Esophagus (tissue), 2 donors: Measurements from ENCODE around the gene MRC2. TPM values are rescaled to one million over a fixed set of nuclear protein-coding genes. Genes with fewer than 3 reads are reported as not detected.

Experiments
- H3K27ac ChIP-seq, 2 donors: one replicate each; pipeline ENCODE4 v1.5.1; 2013; ENCODE audit warnings: low read depth in 2 of 2, mild to moderate bottlenecking in 2 of 2, inconsistent platforms in 1 of 2, low read length in 1 of 2, moderate library complexity in 1 of 2
- H3K27me3 ChIP-seq, 2 donors: one replicate each; pipeline ENCODE4 v1.6.1; 2013; ENCODE audit warnings: low read length in 2 of 2, control low read depth in 1 of 2, mild to moderate bottlenecking in 1 of 2; ENCODE audit not compliant: insufficient read depth in 2 of 2, control insufficient read depth in 1 of 2
- H3K36me3 ChIP-seq, 2 donors: one replicate each; pipeline ENCODE4 v1.6.1; 2013; ENCODE audit warnings: low read length in 1 of 2; ENCODE audit not compliant: control insufficient read depth in 2 of 2, insufficient read depth in 2 of 2
- H3K4me1 ChIP-seq, 2 donors: one replicate each; pipeline ENCODE4 v1.6.1; 2013; ENCODE audit warnings: low read length in 1 of 2; ENCODE audit not compliant: control insufficient read depth in 2 of 2, insufficient read depth in 2 of 2
- H3K4me3 ChIP-seq, 2 donors: one replicate each; pipeline ENCODE4 v1.5.1; 2013; ENCODE audit warnings: low read length in 2 of 2, mild to moderate bottlenecking in 2 of 2, low read depth in 1 of 2, moderate library complexity in 1 of 2
- H3K9me3 ChIP-seq, 2 donors: one replicate each; pipeline ENCODE4 v1.6.1; 2013; ENCODE audit warnings: mild to moderate bottlenecking in 2 of 2, low read depth in 1 of 2, low read length in 1 of 2, moderate library complexity in 1 of 2; ENCODE audit not compliant: control insufficient read depth in 2 of 2, insufficient read depth in 1 of 2
- WGBS, 2 donors: extraction: QIAGEN DNeasy Blood & Tissue Kit; methylation state at CpG; one replicate each; pipeline ENCODE4 v1.1.7; 2013; 5-methylcytosine and 5-hydroxymethylcytosine counted together
- polyA plus RNA-seq, 2 donors: library from polyadenylated mRNA; stranded (reverse); fragments of 200-250 nt; gene quantifications; one replicate each; pipeline ENCODE4 v1.2.3, GENCODE V29; 2013
- donor health status: healthy with polysubstance abuse.
- donor health status: Bipolar disorder and iron deficiency.

Gene MRC2
- polyA plus RNA-seq, 2 donors, result 24.6 to 54.6 TPM

DNA sequence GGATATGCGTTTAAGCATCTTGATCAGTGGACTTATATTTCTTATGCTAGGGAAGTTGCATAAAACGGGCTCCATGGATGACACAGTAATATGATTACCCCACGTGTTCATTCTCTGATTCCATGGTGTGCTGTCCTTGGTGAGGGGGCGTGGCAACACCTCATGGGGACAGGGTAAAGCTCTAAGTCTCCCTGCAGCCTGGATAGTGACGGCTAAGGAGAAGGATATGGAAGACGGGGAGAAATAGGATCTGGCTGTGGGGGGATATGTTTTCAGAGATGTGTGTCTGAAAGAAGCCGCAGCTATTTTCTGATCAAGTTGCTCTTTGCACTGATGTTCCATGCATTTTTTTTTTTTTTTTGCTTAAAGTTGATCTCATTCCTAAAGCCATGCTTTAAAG lies 96.4 kb downstream of the MRC2 start:
- 77 to 81% methylated on average over 7 of the region's 7 CpGs for WGBS, 2 donors
- H3K27me3 ChIP-seq, result no peaks in the 10 kb centered on the region
- H3K4me1 ChIP-seq, result no peaks in the 10 kb centered on the region
- no peak overlapping the region for H3K27ac ChIP-seq
- H3K9me3 ChIP-seq, result no peaks in the 10 kb centered on the region
- H3K36me3 ChIP-seq, result no peaks in the 10 kb centered on the region
- no peak overlapping the region for H3K4me3 ChIP-seq

DNA sequence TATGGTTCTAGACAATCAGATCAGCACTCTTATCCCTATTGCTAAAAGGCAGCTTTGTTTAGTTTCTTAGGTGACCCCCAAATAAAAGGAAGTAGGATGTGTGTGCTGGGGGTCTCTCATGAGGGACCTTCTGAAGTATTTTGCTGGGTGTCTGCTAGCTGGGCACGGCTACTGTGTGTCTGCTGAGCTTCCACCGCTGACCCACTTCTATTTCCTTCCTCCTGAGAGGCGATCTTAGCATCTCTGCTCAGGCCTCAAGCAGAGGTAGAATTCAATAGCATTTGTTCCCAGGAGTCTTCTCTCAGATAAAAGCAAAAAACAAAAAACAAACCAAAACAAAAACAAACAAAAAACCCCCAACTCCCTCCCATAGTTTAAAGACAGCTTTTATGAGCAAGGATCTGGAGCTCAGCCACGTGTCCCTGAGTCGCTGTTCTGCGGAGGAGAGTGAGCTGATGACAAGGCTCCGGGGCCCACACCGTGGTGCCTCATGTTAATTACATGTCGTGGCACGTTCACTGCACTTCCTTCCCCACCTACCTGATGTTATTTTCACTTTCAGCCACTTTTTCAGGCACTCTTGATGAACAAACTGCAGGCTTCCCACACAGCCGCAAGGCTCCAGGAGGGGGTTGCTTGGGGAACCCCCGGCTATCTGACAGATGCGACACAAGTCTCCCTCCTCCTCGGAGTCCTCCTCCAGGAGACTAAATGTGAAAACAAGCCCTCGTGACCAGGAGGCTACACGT lies 97.1 kb downstream of the MRC2 start:
- no peak overlapping the region for H3K4me3 ChIP-seq
- H3K27me3 ChIP-seq, result no peaks in the 10 kb centered on the region
- H3K4me1 ChIP-seq, result no peaks in the 10 kb centered on the region
- peak overlapping the region in 1 of 2 donors; percentile 59 for H3K27ac ChIP-seq
- 41 to 44% methylated on average over 16 of the region's 16 CpGs for WGBS, 2 donors
- no peaks in the 10 kb centered on the region for H3K36me3 ChIP-seq
- no peaks in the 10 kb centered on the region for H3K9me3 ChIP-seq

DNA sequence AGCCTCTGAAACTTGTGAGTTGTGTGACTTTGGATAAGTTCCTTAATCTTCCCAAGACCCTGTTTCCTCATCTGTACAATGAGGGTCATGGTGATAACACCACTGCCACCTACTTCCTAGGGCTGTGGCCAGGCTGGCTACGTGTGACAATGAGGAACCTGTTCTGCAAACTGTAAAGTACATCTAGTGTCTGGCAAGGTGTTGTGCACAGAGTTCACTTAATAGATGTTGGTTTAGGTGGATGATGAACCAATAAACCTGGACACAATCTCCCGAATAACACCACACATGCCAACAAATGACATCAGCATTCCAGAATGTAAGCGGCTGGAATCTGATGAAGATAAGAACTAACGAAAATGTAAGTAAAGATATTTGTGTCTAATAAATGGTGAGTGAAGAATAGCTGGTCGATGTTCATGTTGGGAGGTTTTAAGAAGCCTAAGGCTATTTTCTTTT lies 98.3 kb downstream of the MRC2 start:
- Histone ChIP-seq H3K9me3 (no peaks in the 10 kb centered on the region), H3K36me3 (no peaks in the 10 kb centered on the region), H3K4me3 (no peak overlapping the region), H3K27me3 (no peaks in the 10 kb centered on the region), H3K27ac (no peak overlapping the region), H3K4me1 (no peaks in the 10 kb centered on the region)
- 55 to 64% methylated on average over 5 of the region's 5 CpGs for WGBS, 2 donors

DNA sequence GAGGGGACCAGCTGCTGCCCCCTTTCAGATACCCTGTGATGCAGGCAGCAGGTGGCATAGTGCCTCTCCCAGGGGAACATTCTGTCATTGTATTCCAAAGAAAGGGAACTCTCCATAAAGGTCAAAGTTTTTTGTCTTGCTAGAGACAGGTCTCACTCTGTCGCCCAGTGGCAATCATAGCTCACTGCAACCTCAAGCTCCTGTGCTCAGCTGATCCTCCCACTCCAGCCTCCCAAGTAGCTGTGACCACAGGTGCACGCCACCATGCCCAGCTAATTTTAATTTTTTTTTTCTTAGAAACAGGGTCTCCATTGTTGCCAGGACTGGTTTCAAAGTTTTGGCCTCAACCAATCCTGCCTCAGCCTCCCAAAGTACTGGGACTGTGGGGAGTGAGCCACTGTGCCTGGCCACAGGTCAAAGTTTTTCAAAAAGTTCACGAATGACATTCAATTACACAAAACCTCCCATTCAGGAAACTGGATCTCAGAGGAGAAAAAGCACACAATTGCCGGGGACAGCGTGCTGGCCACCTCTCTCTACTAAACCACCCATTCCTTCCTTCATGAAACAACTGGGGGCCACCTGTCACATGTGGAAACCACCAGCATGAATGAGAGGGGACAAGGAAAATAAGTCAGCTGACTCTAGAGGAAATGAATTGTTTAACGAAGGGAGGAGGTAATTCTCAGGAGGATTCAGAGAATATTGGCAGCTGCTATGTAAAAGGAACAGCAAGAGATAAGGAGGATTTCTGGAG lies 100.6 kb downstream of the MRC2 start:
- H3K36me3 ChIP-seq, result no peaks in the 10 kb centered on the region
- 74 to 75% methylated on average over 6 of the region's 6 CpGs for WGBS, 2 donors

DNA sequence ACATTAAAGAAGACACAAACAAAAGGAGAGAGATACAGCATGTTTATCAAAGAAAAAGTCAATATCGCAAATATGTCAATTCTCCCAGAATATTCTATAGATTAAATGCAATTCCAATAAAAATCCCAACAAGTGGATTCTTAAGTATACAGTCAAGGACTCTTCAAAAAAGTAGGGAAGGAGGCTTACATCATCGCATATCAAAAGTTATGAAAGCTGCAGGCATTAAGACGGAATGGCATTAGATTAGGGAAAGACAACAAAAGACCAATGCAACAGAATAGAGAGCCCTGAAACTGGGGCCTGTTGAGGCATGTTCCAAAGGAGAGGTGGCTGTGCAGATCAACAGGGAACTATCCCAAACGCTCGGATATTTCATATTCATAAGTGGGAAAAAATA lies 104.7 kb downstream of the MRC2 start:
- Histone ChIP-seq H3K9me3 (no peaks in the 10 kb centered on the region), H3K4me3 (no peak overlapping the region), H3K4me1 (no peaks in the 10 kb centered on the region), H3K36me3 (no peaks in the 10 kb centered on the region), H3K27me3 (no peaks in the 10 kb centered on the region), H3K27ac (no peak overlapping the region)
- WGBS, 2 donors, result 52 to 70% methylated on average over 5 of the region's 5 CpGs

More for the DNA sequence above, 100.6 kb downstream of the MRC2 start:
- Histone ChIP-seq H3K27ac (no peak overlapping the region), H3K27me3 (no peaks in the 10 kb centered on the region), H3K9me3 (no peaks in the 10 kb centered on the region), H3K4me3 (no peak overlapping the region), H3K4me1 (no peaks in the 10 kb centered on the region)

DNA sequence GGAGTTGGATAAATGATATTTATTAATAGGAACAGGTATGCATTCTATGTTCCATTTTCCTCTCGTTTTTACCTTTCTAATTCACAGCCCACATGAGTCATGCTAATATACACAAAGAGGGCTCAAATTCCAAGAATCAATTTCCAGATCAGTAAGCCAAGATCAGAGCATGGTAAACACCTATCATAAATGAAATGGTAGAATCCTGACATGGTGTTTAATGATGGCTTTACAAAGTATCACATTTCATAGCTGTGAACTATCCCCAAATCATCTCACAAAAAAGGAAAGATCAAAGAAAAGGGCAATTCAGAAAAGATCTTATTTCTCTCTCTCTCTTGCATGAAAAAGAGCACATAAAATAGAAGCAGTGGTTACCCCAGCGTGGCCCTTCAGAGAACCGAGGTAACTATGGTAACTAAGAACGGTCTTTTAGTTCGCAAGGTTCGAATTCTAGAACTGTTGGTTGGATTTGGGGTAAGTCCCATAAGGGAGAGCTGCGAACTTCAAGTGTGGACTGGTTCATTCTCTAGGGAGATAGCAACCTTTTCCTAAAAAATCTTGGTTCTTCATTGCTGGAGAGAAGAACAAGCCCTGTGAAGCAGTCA lies 107.7 kb downstream of the MRC2 start:
- H3K27me3 ChIP-seq, result no peaks in the 10 kb centered on the region
- no peaks in the 10 kb centered on the region for H3K4me1 ChIP-seq
- H3K36me3 ChIP-seq, result no peaks in the 10 kb centered on the region
- WGBS, 2 donors, result 57 to 70% methylated on average over 7 of the region's 7 CpGs
- no peak overlapping the region for H3K4me3 ChIP-seq
- no peak overlapping the region for H3K27ac ChIP-seq
- H3K9me3 ChIP-seq, result no peaks in the 10 kb centered on the region

DNA sequence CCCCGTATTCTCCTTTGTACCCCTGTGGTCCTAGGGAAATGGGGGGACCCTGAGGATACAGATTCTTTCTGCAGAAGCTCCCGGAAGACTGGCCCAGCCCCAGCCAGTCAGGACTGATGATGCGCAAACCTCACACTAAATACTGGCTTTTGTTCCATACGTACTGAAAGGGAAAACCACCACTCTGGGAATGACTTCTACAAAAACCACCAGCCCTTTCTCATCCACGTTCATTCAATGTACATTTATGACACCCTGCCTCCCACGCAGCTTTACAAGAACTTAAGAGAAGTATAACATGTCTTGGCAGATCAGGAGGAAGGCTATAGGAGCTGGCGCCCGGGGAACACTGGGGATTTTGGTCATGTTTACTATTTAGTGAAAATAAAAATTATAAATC lies 110.0 kb downstream of the MRC2 start:
- WGBS, 2 donors, result 53 to 64% methylated on average over 8 of the region's 8 CpGs
- no peaks in the 10 kb centered on the region for H3K9me3 ChIP-seq
- no peaks in the 10 kb centered on the region for H3K4me1 ChIP-seq
- no peak overlapping the region for H3K4me3 ChIP-seq
- no peaks in the 10 kb centered on the region for H3K27me3 ChIP-seq
- no peak overlapping the region for H3K27ac ChIP-seq
- H3K36me3 ChIP-seq, result no peaks in the 10 kb centered on the region

DNA sequence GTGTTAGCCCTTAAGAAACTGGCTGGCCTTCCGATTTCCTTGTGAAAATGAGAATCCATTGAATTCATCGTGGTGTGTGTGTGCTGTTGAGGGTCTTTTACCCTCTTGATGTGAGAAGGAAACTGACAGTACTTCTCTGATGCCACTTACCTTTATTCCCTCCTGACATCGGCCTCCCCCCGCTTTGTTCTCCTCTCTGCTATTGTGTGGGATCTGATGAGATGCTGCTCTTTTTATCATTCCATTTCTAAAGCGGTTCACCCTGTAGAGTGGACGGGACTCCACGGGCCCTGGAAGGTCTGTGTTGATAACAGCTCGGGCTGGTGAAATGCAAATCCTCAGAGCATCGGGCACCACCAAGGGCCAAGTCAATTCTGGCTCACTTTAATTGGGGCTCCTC lies 110.8 kb downstream of the MRC2 start:
- H3K27me3 ChIP-seq, result no peaks in the 10 kb centered on the region
- no peaks in the 10 kb centered on the region for H3K9me3 ChIP-seq
- no peaks in the 10 kb centered on the region for H3K36me3 ChIP-seq
- H3K4me3 ChIP-seq, result no peak overlapping the region
- no peaks in the 10 kb centered on the region for H3K4me1 ChIP-seq
- H3K27ac ChIP-seq, result no peak overlapping the region
- 91 to 93% methylated on average over 9 of the region's 9 CpGs for WGBS, 2 donors

DNA sequence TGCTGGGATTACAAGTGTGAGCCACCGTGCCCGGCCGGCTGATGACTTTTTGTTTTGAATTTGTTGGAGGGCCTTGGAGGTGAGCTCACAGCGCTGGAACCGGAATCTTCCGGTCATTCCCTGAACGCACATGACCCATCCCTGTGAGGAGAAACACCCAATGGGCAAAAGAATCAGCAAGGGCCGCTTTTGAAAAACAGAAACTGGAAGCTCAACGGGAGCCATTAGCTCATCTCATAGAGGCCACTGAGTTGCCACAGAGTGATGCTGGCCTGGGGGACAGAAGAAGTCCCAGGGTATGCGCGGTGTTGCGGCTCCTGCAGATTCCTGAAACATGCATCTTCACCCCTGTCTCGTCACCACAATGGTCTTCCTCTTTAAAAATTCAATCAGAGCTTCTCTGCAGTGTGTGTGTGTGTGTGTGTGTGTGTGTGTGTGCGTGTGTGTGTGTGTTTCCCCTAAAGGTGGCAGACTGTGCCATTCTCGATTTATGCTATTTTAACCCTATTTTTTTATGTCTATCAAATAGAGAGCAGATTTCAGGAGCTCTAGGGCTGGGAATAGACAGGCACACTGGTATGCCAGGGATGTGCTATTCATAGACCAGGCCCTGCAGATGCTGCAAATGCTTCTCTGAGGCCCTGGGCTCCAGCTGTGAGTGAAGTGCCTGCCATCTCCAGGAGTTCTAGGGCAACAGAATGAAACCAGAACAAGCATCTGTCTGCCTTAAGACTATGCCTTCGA lies 112.3 kb downstream of the MRC2 start:
- Histone ChIP-seq H3K36me3 (no peaks in the 10 kb centered on the region), H3K4me3 (no peak overlapping the region), H3K9me3 (no peaks in the 10 kb centered on the region), H3K4me1 (no peaks in the 10 kb centered on the region), H3K27me3 (no peaks in the 10 kb centered on the region), H3K27ac (no peak overlapping the region)
- 89 to 90% methylated on average over 16 of the region's 16 CpGs for WGBS, 2 donors
